GM12892 (cell line): Measurements from ENCODE around the gene PPP2R5B.

ENCODE experiments used
- POLR2A ChIP-seq: IDR thresholded peaks from 2 replicates; pipeline ENCODE4 v1.6.1; 2011; ENCODE audit warnings: low read depth, low read length, control low read depth
- POLR2AphosphoS5 ChIP-seq: IDR thresholded peaks from 2 replicates; pipeline ENCODE4 v1.6.1; 2011; ENCODE audit warnings: low read depth, low read length, control low read depth

- TF ChIP-seq POLR2A (no peak), POLR2AphosphoS5 (no peak)
These were observed 36.2 kb downstream of the PPP2R5B start for GRCh38 chr11:64960719-64961118.
